Measurements from ENCODE around the gene DNAJC13.

GRCh38 chr3:132564070-132564465, 146.8 kb downstream of the DNAJC13 start:
- TF ChIP-seq CTCF (IDR thresholded peaks at IDR 0.05) (no peak), EZH2 (IDR thresholded peaks at IDR 0.05; ENCODE audit: borderline replicate concordance, insufficient read depth, low read depth, low read length, poor library complexity, severe bottlenecking) (no peak)
